ENCODE measurements around the gene CWF19L2. TPM values are rescaled to one million over a fixed set of nuclear protein-coding genes. Genes with fewer than 3 reads are reported as not detected.
"Not testable (repeated sequence)": the region's sequence is repeated elsewhere in the genome, so short reads cannot be mapped to it uniquely, and the experiment has no call there.

CWF19L2 gene
- total RNA-seq, 1 experiment from 2014 or later = 7.0 TPM

GRCh38 chr11:107501713-107502112 lies 44.1 kb upstream of the CWF19L2 start:
- intact Hi-C loops (cut with micrococcal nuclease) = no loop called here
- ChIA-PET RAD21 (ENCODE audit: low non-redundant PET in 1 of 2, low total read pairs in 2 of 2, uncharacterized antibody in 2 of 2, unreplicated experiment in 2 of 2) (no interaction called here), POLR2A (no interaction called here), CTCF (no interaction called here)
- Histone ChIP-seq H3K4me1 (ENCODE audit: control insufficient read depth in 1 of 2, insufficient read depth in 2 of 2, low read length in 2 of 2) (no peaks in the 10 kb centered on the region), H3K27ac (ENCODE audit: low read depth, low read length) (no peak overlapping the region), H3K9ac (ENCODE audit: low read length) (no peak overlapping the region), H3K27me3 (ENCODE audit: insufficient read depth, low read length) (no peaks in the 10 kb centered on the region), H3K9me3 (ENCODE audit: control insufficient read depth in 1 of 2, insufficient read depth in 1 of 2, low read depth in 1 of 2, low read length in 2 of 2) (peaks cover 0 to 4% of the 10 kb centered on the region in 2 experiments; a peak in 2 of 4 replicates), H3K4me3 (replicated peaks in 1 of 2; ENCODE audit: low read depth in 1 of 2, low read length in 2 of 2) (no peak overlapping the region), H3K36me3 (ENCODE audit: control insufficient read depth in 1 of 2, insufficient read depth in 2 of 2, low read length in 2 of 2) (peaks cover 0 to 18% of the 10 kb centered on the region in 2 experiments; a peak in 2 of 4 replicates), H3K9me2 (ENCODE audit: insufficient read depth) (no peaks in the 10 kb centered on the region), H3K4me2 (ENCODE audit: low read length) (no peak overlapping the region), H3K79me2 (ENCODE audit: insufficient read depth, low read length) (no peaks in the 10 kb centered on the region), H4K20me1 (ENCODE audit: insufficient read depth) (no peaks in the 10 kb centered on the region), H2AFZ (ENCODE audit: low read depth, low read length, poor library complexity, severe bottlenecking) (no peak overlapping the region)
- DNase-seq (ENCODE audit: low read depth, low spot score) (no peak), ATAC-seq (no peak)
- TF ChIP-seq MAX (IDR thresholded peaks at IDR 0.05) (no peak), SIN3A (IDR thresholded peaks at IDR 0.05; ENCODE audit: low read depth) (no peak), POLR2AphosphoS5 (IDR thresholded peaks at IDR 0.05; ENCODE audit: low read depth, low read length) (no peak)
- no TSS peak for BruUV-seq (replicated peaks)

- H2AFZ ChIP-seq (ENCODE audit: low read depth, low read length, poor library complexity, severe bottlenecking); H3K36me3 ChIP-seq (ENCODE audit: control insufficient read depth in 1 of 2, insufficient read depth in 2 of 2, low read length in 2 of 2); H3K9me2 ChIP-seq (ENCODE audit: insufficient read depth); H3K9ac ChIP-seq (ENCODE audit: low read length); H4K20me1 ChIP-seq (ENCODE audit: insufficient read depth); BruUV-seq (replicated peaks); H3K79me2 ChIP-seq (ENCODE audit: insufficient read depth, low read length); H3K27me3 ChIP-seq (ENCODE audit: insufficient read depth, low read length); ATAC-seq; H3K9me3 ChIP-seq (ENCODE audit: control insufficient read depth in 1 of 2, insufficient read depth in 1 of 2, low read depth in 1 of 2, low read length in 2 of 2); H3K4me3 ChIP-seq (replicated peaks in 1 of 2; ENCODE audit: low read depth in 1 of 2, low read length in 2 of 2); H3K4me2 ChIP-seq (ENCODE audit: low read length); DNase-seq (ENCODE audit: low read depth, low spot score); intact Hi-C loops (cut with micrococcal nuclease); H3K27ac ChIP-seq (ENCODE audit: low read depth, low read length); H3K4me1 ChIP-seq (ENCODE audit: control insufficient read depth in 1 of 2, insufficient read depth in 2 of 2, low read length in 2 of 2); POLR2A ChIA-PET; RAD21 ChIA-PET (ENCODE audit: low non-redundant PET in 1 of 2, low total read pairs in 2 of 2, uncharacterized antibody in 2 of 2, unreplicated experiment in 2 of 2); CTCF ChIA-PET: not testable (repeated sequence)
These were observed 39.7 kb upstream of the CWF19L2 start for GRCh38 chr11:107497371-107497770.

DNA sequence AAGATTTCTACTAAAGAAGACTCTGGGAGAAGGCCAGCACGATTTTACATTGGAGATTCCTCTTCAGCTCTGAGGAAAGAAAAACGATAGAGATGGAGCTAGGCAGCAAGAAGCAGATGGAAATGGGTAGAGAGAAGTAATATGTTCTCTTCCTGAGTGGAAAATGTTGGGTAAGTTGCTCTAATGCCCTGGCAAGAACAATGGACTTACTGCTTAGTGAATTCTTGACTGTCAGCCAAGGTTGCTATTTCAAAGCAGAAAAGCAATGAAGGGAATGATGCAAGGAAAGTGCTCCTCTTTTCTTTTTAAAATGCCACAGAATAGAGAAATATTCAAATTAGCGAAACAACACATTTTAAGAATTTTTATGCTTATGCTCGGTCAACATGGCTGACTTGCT lies 38.4 kb upstream of the CWF19L2 start:
- H3K4me2 ChIP-seq (ENCODE audit: low read length) = no peak overlapping the region
- CTCF ChIA-PET = no interaction called here

More for the DNA sequence above, 38.4 kb upstream of the CWF19L2 start:
- intact Hi-C loops (cut with micrococcal nuclease) = no loop called here
- Histone ChIP-seq H3K79me2 (ENCODE audit: insufficient read depth, low read length) (no peaks in the 10 kb centered on the region), H3K9me3 (ENCODE audit: control insufficient read depth in 1 of 2, insufficient read depth in 1 of 2, low read depth in 1 of 2, low read length in 2 of 2) (no peaks in the 10 kb centered on the region), H4K20me1 (ENCODE audit: insufficient read depth) (no peaks in the 10 kb centered on the region), H3K27ac (ENCODE audit: low read depth, low read length) (no peak overlapping the region), H3K9me2 (ENCODE audit: insufficient read depth) (no peaks in the 10 kb centered on the region), H3K4me3 (replicated peaks in 1 of 2; ENCODE audit: low read depth in 1 of 2, low read length in 2 of 2) (no peak overlapping the region), H3K36me3 (ENCODE audit: control insufficient read depth in 1 of 2, insufficient read depth in 2 of 2, low read length in 2 of 2) (no peaks in the 10 kb centered on the region), H3K4me1 (ENCODE audit: control insufficient read depth in 1 of 2, insufficient read depth in 2 of 2, low read length in 2 of 2) (peaks cover 0 to 7% of the 10 kb centered on the region in 2 experiments; a peak in 2 of 4 replicates), H2AFZ (ENCODE audit: low read depth, low read length, poor library complexity, severe bottlenecking) (no peak overlapping the region), H3K9ac (ENCODE audit: low read length) (no peak overlapping the region), H3K27me3 (ENCODE audit: insufficient read depth, low read length) (no peaks in the 10 kb centered on the region)
- DNase-seq (ENCODE audit: low read depth, low spot score) (no peak), ATAC-seq (no peak)
- POLR2A ChIA-PET = no interaction called here
- RAD21 ChIA-PET (ENCODE audit: low non-redundant PET in 1 of 2, low total read pairs in 2 of 2, uncharacterized antibody in 2 of 2, unreplicated experiment in 2 of 2) = no interaction called here
- BruUV-seq (replicated peaks) = no TSS peak
- TF ChIP-seq JUND (IDR thresholded peaks at IDR 0.05) = no peak

Data from HCT116 (cell line).